Gastroesophageal sphincter (tissue), 3 donors: Measurements from ENCODE around the gene SLC38A3.

ENCODE experiments used
- CTCF ChIP-seq, 4 experiments: fragments of 200-600 bp in 2 of 4; fragments of 450-650 bp in 2 of 4; sonication (generic) in 1 of 4; IDR thresholded peaks; one replicate each; pipeline ENCODE4 v1.5.1; 2017 to 2019; ENCODE audit warnings: antibody characterized with exemption in 4 of 4, mild to moderate bottlenecking in 2 of 4, moderate library complexity in 2 of 4
- POLR2A ChIP-seq, 2 donors: fragments of 450-650 bp; IDR thresholded peaks; one replicate each; pipeline ENCODE4 v1.6.1; 2017; ENCODE audit warnings: antibody characterized with exemption in 2 of 2, mild to moderate bottlenecking in 2 of 2, moderate library complexity in 1 of 2

GRCh38 chr3:50269460-50269859 is 64.4 kb downstream of the SLC38A3 start:
- TF ChIP-seq CTCF (IDR thresholded peaks at IDR 0.05) (no peak), POLR2A (IDR thresholded peaks at IDR 0.05) (no peak)
